ENCODE data around the gene HS2ST1.

DNA sequence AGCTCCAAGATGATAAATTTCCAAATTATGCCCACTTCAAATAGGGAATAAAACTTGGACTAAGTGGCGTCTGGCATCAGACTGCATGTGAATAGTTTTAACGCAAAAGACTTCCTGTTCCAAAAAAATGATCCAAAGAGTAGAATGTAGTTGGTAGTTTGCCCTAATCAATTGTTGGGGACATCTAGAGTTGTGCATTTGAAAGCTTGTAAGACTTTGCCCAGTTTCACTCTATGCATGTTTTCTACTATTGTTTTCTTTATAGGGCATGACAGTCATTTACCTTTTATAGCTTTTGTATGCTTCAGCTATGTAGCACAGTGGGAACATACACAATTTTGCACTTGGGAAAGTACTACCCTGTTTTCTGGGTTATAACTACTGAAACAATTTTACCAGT is 86.0 kb downstream of the HS2ST1 start:
- TF ChIP-seq, protein P1, sequence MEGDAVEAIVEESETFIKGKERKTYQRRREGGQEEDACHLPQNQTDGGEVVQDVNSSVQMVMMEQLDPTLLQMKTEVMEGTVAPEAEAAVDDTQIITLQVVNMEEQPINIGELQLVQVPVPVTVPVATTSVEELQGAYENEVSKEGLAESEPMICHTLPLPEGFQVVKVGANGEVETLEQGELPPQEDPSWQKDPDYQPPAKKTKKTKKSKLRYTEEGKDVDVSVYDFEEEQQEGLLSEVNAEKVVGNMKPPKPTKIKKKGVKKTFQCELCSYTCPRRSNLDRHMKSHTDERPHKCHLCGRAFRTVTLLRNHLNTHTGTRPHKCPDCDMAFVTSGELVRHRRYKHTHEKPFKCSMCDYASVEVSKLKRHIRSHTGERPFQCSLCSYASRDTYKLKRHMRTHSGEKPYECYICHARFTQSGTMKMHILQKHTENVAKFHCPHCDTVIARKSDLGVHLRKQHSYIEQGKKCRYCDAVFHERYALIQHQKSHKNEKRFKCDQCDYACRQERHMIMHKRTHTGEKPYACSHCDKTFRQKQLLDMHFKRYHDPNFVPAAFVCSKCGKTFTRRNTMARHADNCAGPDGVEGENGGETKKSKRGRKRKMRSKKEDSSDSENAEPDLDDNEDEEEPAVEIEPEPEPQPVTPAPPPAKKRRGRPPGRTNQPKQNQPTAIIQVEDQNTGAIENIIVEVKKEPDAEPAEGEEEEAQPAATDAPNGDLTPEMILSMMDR (IDR thresholded peaks at IDR 0.05) = no peak
- TF ChIP-seq POLR2A (IDR thresholded peaks at IDR 0.05) = no peak

Data from ovary (tissue), 3 donors.